GM19193 (cell line): ENCODE data around the gene ACER2.

Source experiments
- POLR2A ChIP-seq: IDR thresholded peaks from 4 replicates; pipeline ENCODE4 v1.6.1; 2011; ENCODE audit not compliant: insufficient read depth, insufficient read length; ENCODE audit errors: extremely low read depth

The ACER2 gene

GRCh38 chr9:19440823-19441580, 32.2 kb downstream of the ACER2 start:
- TF ChIP-seq POLR2A = no peak

DNA sequence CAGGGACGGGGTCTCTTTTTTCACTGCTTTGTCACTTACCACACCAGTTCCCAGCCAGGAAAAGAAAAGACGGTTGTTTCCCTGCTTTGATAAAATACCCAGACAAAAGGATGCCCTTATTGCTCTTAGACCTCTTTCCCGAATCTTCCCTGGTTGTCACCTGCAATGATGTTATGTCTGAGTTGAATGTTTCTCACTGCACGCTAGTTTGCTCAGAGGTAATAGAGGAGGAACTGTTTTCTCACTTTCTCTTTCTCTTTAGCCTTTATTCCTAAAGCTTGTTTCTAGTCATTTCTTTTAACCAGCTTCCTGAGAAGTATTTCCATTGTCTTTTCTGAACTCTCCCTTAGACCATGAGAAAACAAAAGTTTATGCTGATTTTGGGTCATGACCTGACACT, 32.9 kb downstream of the ACER2 start:
- TF ChIP-seq POLR2A = no peak

- TF ChIP-seq POLR2A = no peak
Observed at GRCh38 chr9:19442240-19442639, 33.4 kb downstream of the ACER2 start.

- TF ChIP-seq POLR2A = no peak
Observed at GRCh38 chr9:19445452-19445851, 36.6 kb downstream of the ACER2 start.

DNA sequence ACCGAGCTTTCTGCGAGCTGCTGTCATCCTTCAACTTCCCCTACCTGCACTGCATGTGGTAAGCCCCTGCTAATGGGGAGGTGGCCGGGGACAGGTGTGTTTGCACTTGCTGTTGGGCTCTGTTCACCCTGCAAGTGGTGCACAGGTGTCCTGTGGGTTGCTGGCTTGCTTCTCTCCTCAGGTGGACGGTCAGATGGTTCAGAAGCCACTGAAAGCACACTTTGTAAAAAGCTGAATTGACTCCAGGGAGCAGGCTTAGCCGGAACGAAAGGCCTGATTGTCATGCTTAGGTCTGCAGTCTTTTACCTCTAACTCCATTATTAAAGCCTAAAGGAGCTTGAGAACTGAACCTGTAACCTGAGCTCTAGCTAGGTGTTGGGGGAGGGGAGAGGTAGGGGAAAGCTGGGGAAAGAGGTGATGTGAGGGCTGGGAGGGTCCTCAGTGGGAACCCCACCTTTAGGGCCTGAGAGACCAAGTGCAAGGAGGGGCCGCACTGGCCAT, 37.6 kb downstream of the ACER2 start:
- no peak for TF ChIP-seq POLR2A

DNA sequence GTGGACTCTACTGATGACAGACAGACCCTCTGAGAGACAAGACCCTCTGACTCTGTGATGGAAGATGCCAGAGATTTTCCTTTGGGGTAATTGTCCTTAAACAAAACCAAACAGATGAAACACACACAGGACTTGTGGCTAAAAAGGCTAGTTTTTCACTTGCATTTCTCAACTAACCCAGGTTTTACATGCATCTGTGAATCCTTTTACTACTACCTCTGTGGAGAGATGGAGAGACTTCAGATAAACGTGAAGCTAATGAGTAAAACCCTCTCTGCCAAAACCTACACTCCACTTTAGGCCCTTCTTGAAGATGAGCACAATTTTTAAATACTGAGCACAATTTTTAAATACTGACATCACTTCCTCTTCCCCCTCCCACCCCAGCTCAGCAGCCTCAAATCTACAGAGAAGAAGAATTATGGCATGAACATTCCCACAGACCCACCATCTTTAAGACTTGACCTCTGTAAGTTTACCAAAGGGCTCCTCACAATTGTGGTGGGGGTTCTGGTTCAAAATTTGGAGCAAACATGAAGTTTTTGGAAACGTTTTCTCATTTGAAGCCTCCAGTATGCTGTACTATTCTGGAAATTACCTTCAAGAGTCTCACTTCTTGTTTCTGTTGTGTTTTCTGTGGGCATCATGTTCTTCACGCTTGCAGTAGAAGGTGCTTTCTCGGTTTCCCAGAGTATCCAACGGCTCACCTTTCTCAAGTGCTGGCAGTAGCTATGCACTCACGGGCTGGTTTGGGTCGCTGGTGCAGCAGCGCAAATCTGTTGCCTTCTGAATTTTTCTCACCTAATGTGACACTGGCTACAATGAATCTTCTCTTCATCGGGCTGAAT, 42.7 kb downstream of the ACER2 start:
- TF ChIP-seq POLR2A = no peak

GRCh38 chr9:19456426-19456825, 47.6 kb downstream of the ACER2 start:
- no peak for TF ChIP-seq POLR2A

- no peak for TF ChIP-seq POLR2A
Observed at GRCh38 chr9:19456996-19457692, 48.3 kb downstream of the ACER2 start.

- TF ChIP-seq POLR2A = no peak
Observed at GRCh38 chr9:19457693-19458009, 48.8 kb downstream of the ACER2 start.

- TF ChIP-seq POLR2A = no peak
Observed at GRCh38 chr9:19460243-19460642, 51.4 kb downstream of the ACER2 start.

DNA sequence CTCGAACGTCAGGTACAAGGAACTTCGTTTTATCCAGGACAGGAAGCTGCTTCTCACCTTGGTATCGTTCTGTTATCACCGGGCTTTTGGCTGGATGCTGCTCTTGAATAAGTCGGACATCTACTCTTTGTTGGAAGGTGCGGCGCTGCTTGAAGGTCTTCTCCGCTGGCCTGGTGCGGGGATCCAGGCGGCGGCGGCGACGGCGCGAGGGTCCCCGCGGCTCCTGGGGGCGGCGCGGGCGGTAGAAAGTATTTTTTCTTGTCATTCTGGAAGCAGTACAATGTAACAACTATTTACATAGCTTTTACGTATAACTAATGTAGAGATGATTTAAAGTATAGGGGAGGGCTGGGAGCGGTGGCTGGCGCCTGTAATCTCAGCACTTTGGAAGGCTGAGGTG, 52.3 kb downstream of the ACER2 start:
- no peak for TF ChIP-seq POLR2A

GRCh38 chr9:19464061-19464763, 55.4 kb downstream of the ACER2 start:
- no peak for TF ChIP-seq POLR2A

DNA sequence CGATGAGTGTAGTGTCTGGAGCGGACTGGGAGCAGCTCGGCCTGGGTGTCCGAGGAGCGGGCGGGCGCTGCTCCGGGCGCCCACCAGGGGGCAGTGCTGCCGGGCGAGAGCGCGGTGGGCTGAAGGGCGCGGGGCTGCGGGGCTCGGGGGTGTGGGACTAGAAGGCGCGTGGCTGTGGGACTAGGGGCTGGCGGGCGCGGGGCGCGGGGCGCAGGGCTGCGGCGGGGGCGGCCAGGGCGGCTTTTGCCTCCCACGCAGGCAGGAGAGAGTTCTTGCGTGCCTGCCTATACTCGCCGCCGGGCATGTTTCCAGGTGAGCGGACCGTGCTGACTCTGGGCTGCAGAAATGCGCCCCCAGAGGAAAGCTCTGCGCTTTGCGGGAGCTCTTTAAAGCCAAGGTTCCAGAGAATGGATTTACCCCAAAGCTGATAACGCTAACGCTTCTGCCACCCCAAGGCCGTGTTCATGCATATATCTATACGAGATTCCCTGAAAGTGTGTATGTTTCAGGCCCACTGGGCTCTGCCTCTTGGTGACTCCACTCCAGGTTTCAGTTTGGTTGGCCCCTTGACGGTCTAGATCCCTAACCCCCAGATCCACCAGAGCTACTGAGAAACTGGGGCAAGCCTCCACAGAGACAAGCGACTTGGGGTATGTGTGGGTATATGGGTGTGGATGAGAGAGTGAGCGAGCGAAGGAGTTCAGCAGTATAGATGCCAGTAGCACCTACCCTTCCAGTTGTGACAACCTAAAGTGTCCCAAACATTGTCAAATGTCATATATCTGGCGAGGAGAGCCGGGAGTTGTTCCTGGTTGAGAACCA, 56.2 kb downstream of the ACER2 start:
- TF ChIP-seq POLR2A = no peak

DNA sequence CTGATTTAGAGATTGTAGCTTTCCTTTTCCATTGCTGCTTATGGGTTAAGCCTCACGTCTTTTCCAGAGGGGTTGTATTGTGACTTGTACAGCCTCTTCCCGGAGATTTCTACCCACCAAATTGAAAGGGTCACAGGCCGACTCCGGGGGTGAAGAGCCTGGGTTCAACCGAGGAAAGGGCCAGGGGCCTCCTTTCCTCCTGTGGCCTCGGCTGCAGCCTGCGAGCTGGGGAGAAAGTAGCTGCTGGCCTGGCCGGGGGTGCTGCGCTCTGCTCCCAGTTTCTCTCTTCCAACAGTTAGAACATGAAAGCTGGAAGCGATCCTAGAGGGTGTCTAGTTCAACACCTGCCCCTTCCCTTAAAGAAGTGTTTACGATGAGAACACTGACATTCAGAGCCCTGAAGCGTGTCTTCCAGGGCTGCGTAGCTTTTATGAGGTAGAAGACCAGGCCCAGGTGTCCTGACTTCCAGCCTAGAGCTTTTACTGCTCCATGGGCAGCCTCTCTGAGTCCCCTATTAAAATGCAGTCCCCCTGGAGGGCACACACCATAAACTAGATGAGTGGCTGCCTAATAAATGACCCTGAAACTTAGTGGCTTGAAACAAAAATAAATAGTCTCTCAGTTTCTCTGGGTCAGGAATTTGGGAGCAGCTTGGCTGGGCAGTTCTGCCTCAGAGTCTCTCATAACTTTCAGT, 56.9 kb downstream of the ACER2 start:
- no peak for TF ChIP-seq POLR2A

- no peak for TF ChIP-seq POLR2A
Observed at GRCh38 chr9:19466280-19466639, 57.5 kb downstream of the ACER2 start.
